ENCODE results near the gene THADA. TPM values are rescaled to one million over a fixed set of nuclear protein-coding genes. Genes with fewer than 3 reads are reported as not detected.

Gene THADA
- total RNA-seq, 2 donors from 2014 or later = 14.5 to 16.1 TPM

DNA sequence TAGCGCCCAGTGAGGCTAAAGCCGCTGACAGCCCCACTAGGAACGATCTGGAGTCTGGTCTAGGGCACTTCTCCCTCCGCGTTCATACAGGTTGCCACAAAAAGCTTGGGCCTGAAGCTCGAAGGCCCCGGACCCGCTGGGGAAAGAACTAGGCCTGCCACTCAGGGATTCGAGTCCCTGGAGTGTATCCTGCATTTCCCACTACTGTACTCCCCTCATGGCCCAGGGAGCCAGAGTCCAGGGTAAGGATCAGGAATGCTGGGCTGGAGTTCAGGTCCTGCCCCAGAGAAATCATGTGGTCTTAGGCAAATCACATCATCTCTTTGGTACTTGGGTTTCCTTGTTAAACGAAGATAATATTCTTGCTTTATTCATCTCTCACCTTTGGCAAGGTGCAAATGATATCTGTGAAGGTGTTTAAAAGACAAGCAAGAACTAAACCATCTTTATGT is 368.0 kb downstream of the THADA start:
- Histone ChIP-seq H3K4me1 (peaks cover 0 to 38% of the 10 kb centered on the region in 2 donors), H3K36me3 (peaks cover 26% of the 10 kb centered on the region), H3K27ac (peak overlapping the region; percentile 99 to 100), H3K9me3 (no peaks in the 10 kb centered on the region), H3K27me3 (no peaks in the 10 kb centered on the region), H3K4me3 (peak overlapping the region; percentile 79 to 92)
- TF ChIP-seq, protein P1, sequence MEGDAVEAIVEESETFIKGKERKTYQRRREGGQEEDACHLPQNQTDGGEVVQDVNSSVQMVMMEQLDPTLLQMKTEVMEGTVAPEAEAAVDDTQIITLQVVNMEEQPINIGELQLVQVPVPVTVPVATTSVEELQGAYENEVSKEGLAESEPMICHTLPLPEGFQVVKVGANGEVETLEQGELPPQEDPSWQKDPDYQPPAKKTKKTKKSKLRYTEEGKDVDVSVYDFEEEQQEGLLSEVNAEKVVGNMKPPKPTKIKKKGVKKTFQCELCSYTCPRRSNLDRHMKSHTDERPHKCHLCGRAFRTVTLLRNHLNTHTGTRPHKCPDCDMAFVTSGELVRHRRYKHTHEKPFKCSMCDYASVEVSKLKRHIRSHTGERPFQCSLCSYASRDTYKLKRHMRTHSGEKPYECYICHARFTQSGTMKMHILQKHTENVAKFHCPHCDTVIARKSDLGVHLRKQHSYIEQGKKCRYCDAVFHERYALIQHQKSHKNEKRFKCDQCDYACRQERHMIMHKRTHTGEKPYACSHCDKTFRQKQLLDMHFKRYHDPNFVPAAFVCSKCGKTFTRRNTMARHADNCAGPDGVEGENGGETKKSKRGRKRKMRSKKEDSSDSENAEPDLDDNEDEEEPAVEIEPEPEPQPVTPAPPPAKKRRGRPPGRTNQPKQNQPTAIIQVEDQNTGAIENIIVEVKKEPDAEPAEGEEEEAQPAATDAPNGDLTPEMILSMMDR (IDR thresholded peaks at IDR 0.05) = peak in 1 of 2 donors; percentile 24
- no peak for DNase-seq (ENCODE audit: low spot score)

DNA sequence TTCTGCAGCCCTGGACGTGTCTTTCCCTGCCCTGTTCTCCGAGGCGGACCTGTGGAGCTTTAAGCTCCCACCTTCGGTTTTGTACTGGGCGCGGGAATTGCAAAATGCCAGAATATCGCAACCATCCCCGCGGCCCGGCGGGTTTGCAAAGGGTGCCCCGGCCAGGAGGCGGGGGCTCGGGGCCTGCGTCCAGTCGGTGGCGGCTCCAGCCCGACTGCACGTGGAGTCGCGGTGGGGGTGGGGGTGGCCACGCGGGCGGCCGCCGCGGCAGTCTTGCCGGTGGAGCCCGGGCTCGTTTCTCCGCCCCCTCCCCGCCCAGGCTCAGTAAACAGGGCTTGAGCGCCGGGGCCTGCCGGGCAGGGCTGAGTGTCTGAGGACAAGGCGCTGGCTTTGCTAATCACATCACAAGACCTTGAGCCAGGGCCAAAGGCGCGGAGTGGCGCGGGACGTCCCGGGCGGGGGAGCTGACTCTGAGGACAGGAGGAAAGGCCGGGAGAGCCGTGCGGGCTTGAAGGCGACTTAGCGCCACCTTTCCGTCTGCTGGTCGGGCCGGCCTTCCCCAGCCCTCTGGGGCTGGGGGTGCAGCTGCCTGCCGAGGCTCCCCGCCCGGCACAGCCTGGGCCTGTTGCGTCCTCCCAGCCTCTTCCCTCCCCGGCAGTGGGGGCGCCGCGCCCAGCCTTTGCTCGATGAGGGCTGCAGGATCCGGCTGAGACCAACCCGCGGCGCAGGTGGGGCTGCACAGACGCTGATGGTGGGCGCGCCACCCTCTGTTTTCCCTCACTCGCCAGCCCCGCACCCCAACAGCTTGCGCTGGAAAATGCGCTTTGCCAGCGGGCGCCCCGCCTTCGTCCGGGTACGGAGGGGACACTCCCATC is 368.6 kb downstream of the THADA start:
- Histone ChIP-seq H3K27ac (peak overlapping the region; percentile 99 to 100), H3K4me1 (peaks cover 0 to 44% of the 10 kb centered on the region in 2 donors), H3K4me3 (peak overlapping the region; percentile 79 to 92), H3K9me3 (no peaks in the 10 kb centered on the region), H3K36me3 (peaks cover 33% of the 10 kb centered on the region), H3K27me3 (no peaks in the 10 kb centered on the region)
- TF ChIP-seq, protein P1 (IDR thresholded peaks at IDR 0.05) = peak; percentile 38 to 74
- peak; percentile 97 for DNase-seq (ENCODE audit: low spot score)

GRCh38 chr2:43226558-43226954 is 369.3 kb downstream of the THADA start, which contains the start of gene ZFP36L2:
Gene ZFP36L2 (minus strand): TSS chr2:43226606. CDS start chr2:43226315, 291 bp downstream.
- peak within 1 kb of the TSS; percentile 79 to 92 for H3K4me3 ChIP-seq
- TF ChIP-seq, protein P1 (IDR thresholded peaks at IDR 0.05) = no peak
- H3K9me3 ChIP-seq = no peaks in the 10 kb centered on the region
- H3K4me1 ChIP-seq = peaks cover 0 to 48% of the 10 kb centered on the region in 2 donors
- peaks cover 35% of the 10 kb centered on the region for H3K36me3 ChIP-seq
- peak within 1 kb of the TSS; percentile 99 to 100 for H3K27ac ChIP-seq
- DNase-seq (ENCODE audit: low spot score) = peak; percentile 97
- H3K27me3 ChIP-seq = no peaks in the 10 kb centered on the region

DNA sequence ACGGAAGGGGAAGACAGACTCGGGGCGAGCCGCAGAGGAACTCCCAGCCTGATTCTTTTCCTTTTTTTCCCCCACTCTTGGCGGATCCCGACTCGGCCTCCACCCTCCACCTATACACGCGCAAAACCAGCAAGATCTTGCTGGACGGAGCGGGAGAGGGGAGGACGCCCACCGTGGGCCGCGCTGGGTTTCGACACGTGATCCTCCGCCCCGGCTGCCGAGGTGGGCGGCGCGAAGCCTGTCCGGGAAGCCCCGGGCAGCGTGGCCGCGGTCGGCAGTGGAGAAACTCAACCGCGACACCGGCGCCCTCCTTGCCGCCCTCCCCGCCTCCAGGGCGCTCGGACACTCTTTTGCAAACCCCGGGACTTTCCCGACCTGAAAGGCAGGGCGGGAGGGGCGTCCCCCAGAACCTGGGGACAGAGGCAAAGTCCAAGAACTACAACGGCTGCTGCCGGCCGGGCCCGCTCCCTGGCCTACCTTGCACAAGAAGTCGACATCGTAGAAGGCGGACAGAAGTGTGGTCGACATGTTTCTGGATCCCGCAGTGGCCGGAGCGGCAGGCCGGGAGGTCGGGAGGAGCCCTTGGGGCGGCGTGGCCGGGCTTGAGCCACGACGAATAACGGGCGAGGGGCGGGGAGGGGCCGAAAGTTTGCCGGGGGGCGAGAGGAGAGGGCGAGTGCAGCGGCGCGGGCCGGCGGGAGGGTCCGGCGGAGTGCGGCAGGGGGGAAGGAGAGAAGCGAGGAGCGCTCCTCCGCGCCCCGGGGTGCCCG is 369.9 kb downstream of the THADA start:
- no peak for DNase-seq (ENCODE audit: low spot score)
- H3K4me1 ChIP-seq = peaks cover 0 to 49% of the 10 kb centered on the region in 2 donors
- H3K27ac ChIP-seq = peak overlapping the region; percentile 99 to 100
- peak overlapping the region; percentile 79 to 92 for H3K4me3 ChIP-seq
- no peaks in the 10 kb centered on the region for H3K9me3 ChIP-seq
- TF ChIP-seq, protein P1 (IDR thresholded peaks at IDR 0.05) = no peak
- H3K36me3 ChIP-seq = peaks cover 35% of the 10 kb centered on the region
- no peaks in the 10 kb centered on the region for H3K27me3 ChIP-seq

DNA sequence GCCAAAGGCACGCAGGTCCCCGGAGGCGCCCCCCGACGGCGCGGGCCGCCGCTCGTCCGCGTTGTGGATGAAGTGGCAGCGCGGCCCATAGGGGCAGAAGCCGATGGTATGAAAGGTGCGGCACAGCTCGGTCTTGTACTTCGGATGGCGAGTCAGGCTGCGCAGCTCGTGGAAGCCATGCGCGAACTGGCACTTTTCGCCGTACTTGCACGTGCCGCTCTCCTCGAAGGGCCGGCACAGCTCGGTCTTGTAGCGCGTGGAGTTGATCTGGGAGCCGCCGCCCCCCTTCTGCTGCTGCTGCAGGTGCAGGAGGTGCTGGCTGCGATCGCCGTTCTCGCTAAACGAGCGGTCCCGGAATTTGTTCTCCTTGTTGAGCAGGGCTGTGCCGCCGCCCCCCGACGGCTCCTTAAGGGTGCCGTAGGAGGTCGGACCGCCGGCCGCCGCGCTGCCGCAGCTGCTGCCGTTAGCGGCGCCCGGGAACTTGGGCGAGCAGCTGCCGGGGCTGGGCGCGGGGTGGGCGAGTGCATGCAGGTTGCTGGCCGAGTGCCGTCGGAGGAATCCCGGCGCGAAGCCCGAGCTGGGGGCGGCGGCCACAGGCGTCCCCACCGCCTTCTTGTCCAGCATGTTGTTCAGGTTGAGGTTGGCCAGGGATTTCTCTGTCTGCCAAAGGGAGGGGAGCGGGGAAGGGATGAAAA is 370.6 kb downstream of the THADA start:
- H3K36me3 ChIP-seq = peaks cover 35% of the 10 kb centered on the region
- H3K4me1 ChIP-seq = peaks cover 0 to 56% of the 10 kb centered on the region in 2 donors
- TF ChIP-seq, protein P1 (IDR thresholded peaks at IDR 0.05) = no peak
- H3K27ac ChIP-seq = peak overlapping the region; percentile 99 to 100
- H3K4me3 ChIP-seq = peak overlapping the region; percentile 79 to 92
- H3K9me3 ChIP-seq = no peaks in the 10 kb centered on the region
- no peaks in the 10 kb centered on the region for H3K27me3 ChIP-seq
- no peak for DNase-seq (ENCODE audit: low spot score)

Measured in right atrium auricular region (tissue), 2 donors.